Measurements from ENCODE around the gene SHISAL2B.

GRCh38 chr5:64671678-64672077, 18.6 kb upstream of the SHISAL2B start:
- TF ChIP-seq CTCF (IDR thresholded peaks at IDR 0.05): no peak
- no peak for TF ChIP-seq POLR2AphosphoS5 (IDR thresholded peaks at IDR 0.05)
- TF ChIP-seq POLR2A (IDR thresholded peaks at IDR 0.05): no peak
- no peak for TF ChIP-seq EP300 (IDR thresholded peaks at IDR 0.05; ENCODE audit: low read depth)
